GM19463 (cell line): ENCODE measurements around the gene FAM156A.
"Not testable (repeated sequence)": the region's sequence is repeated elsewhere in the genome, so short reads cannot be mapped to it uniquely, and the experiment has no call there.

Source experiments
- ATAC-seq: cut with Tn5 transposase; IDR thresholded peaks from one replicate; pipeline ENCODE4 v1.9.1; 2021; ENCODE audit warnings: mild to moderate bottlenecking, moderate library complexity; ENCODE audit not compliant: unreplicated experiment

The FAM156A gene

DNA sequence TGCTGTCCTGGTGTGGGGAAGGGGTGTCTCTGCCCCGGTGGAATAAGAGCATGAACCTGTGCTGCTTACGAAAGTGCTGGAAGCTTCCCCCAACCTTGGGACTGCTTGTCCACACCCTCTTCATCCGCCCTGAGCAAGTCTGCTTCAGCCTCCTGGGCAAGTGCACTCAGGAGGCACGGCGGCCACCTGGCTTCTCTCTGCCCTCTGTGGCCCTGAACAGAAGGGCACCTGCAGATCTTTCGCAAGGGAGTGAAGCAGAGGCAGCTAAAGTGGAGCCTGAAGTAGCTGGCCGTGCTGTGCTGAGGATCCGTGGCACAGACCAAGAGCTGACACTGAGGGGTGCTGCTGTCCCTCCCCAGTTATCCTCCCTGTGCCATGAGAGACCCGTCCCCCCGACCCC is 9.6 kb upstream of the FAM156A start:
- not testable (repeated sequence) for ATAC-seq

- ATAC-seq = not testable (repeated sequence)
Measured at GRCh38 chrX:52966993-52967738, 8.8 kb upstream of the FAM156A start.

DNA sequence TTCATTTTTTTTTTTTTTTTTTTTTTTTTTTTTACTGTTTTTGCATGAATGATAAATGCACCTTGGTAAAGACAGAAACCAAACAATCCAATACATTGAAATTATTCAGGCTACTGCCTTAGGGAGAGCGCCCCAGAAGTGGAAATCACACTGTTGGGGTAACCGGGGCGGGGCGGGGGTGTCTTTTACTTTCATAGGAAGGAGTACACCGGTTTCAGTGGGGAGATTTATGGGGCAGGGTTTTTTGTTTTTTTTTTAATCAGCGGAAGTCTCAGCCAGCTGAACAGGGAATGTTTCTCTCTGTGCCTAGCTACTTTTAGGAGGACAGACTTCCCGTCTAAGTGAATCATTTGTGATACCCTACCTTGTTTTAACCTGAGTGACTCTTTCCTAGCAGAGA is 643 bp upstream of the FAM156A start:
- ATAC-seq = peak; percentile 14

GRCh38 chrX:52949884-52950283 is 8.4 kb downstream of the FAM156A start:
- ATAC-seq = not testable (repeated sequence)

DNA sequence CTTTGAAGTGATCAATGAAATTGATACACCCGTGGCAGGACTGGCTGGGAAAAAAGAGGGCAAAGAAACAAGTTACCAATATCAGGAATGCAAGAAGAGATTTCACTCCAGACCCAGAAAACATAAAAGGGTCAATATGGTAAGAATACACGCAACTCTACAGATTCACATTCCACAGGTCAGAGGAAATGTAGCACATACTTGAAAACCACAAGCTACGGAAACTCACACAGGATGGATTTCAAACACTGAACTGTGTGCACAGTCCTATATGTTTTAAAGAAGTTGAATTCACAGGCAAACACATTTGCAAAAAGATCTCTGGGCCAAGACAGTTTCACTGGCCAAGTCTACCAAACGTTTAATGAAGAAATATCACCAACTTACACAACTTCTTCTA is 9.0 kb downstream of the FAM156A start:
- not testable (repeated sequence) for ATAC-seq

DNA sequence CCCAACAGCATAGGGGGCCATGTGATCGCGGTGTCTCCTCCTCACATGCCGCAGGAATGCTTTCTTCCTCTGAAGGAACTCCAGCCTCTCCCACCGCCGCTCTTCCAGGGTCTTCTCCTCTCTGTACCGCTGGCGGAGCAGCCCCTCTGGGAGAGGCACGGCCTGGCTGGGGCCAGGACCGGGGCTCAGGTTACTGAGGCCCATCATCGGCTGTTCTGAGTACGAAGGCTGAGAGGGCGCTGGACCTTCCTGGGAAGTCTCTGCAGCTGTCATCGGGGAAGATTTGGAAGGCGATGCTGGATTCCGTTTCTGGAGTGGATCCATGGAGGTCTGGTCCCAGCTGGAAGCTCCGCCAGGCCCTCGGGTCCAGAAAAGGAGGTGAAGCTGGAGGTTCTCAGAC is 10.1 kb downstream of the FAM156A start:
- ATAC-seq = not testable (repeated sequence)

- ATAC-seq = not testable (repeated sequence)
Measured at GRCh38 chrX:52947501-52947900, 10.8 kb downstream of the FAM156A start.

DNA sequence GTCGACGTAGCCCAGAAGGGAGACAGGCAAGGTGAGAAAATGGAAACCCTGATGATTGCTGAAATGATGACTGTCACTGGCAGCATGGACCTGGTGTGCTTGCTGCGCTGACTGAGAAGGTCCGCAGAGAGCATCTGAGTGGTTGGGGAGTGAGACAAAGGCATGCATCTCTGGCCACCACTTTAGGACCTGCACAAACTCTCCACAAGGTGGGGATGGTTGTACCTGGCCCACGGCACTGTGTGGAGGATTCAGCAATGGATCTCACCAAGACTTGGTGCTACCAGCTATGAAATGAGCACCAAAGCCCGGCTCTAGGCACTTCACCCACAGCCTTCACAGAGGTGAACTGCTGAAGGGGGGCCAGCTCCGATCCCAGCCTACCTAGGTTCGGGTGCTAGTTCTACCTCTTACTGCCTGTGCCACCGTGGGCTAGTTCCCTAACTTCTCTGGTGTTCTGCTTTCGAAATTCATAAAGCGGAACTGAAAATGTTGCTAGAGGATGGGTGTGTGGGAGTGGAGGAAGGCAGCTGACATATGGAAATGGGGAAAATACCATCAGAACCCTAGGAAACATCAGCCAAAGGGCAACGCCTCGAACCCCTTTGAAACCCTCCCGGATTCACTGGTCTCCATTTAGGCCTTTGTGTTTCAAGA is 12.4 kb downstream of the FAM156A start:
- ATAC-seq = not testable (repeated sequence)

DNA sequence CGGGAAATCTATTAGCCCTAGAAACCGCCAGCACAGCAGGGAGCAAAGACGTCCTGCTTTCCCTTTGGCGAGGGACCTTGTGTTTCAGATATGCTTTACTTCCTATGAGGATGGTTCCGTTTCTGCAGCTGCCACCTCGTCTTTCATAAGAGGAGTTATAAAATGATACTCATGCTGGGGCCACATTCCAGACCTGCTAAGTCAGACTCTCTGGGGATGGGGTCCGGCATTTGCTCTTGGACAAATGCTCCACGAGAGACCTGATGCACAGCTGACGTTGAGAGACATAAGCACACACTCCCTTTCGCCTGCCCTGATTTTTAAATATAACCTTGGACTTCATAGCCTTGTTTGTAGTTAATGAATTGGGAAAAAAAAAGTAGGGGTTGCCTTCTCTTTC is 16.6 kb downstream of the FAM156A start:
- ATAC-seq = not testable (repeated sequence)

GRCh38 chrX:52940704-52941103 is 17.6 kb downstream of the FAM156A start:
- not testable (repeated sequence) for ATAC-seq

GRCh38 chrX:52935470-52935784 is 22.9 kb downstream of the FAM156A start:
- not testable (repeated sequence) for ATAC-seq

DNA sequence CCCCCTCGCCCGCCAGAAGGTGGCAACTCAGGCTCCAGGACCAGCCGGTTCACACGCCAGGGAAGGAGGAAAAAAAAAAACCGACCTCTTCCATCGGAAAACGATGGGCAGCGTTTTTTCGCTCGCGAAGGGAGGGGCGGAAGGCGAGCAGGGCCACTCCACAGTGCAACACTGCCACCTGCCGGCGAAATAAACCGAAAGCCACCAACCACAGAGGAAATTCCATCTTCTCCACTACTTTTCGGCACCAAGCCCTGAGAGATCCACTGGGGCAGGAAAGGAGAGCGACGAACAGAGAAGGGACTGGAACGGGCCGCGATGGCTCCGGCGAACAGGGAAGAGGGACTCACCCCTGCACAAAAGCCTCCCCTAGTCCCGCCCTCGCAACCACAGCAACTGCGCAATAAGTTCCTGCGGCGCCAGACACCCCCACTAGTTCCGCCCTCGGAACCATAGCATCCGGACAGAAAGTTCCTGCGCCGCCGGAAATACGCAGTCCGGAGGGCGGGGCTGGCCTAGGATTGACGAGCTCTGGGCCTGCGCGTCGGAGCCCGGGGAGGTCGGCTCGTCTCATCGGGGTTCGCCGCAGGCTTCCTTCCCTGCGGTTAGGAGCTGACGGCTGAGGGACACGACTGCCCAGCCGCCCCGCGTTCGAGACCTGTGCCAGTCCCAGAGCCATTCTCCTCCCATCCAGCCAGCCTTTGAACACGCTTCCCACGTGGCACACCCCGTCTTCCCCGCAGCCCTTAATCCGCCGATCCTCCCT is 23.4 kb downstream of the FAM156A start:
- ATAC-seq = peak; percentile 92

DNA sequence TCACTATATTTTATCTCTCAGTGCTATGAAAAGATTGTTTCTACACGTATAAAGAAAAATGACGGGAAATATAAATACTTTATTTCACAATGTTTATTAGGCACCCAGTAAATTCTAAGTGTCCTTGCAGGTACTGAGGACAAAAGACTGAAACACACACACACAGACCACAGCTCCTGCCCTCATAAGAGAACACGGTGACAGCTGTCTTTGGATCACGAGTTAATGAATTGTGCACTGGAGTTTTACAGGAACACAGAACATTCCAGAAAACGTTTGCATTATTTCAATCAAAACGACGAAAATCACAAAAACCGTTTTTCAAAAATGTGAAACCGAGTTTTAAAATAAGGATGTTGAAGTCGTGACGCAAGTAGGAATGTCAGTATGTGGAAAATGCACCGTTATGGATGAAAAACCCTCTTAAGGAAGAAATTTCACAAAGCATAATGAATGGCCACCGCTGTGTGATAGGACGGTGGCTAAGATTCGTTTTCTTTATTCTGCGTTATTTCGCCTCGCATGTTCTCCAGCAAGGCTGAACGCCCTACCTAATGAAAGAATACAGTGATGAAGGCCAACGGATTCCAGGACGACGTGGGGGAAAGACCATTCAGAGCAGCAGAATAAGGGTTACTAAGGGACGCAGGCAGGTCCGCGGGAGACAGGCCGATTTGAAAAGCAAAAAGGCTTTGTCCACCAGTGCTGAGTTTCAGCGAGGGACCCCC is 24.2 kb downstream of the FAM156A start:
- ATAC-seq = peak; percentile 22

DNA sequence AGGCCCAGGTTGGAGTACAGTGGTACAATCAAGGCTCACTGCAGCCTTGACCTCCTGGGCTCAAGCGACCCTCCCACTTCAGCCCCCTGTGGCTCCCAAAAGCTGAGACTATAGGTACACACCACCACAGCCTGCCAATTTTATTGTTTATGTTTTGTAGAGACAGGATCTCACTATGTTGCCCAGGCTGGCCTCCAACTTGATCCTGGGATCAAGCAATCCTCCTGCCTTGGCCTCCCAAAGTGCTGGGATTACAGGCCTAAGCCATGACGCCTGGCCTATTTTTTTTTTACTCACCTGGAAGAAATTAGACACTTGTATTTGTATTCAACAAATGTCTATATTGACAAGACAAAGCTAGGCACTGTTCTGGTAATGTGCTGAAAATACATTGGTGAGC is 25.1 kb downstream of the FAM156A start:
- no peak for ATAC-seq

DNA sequence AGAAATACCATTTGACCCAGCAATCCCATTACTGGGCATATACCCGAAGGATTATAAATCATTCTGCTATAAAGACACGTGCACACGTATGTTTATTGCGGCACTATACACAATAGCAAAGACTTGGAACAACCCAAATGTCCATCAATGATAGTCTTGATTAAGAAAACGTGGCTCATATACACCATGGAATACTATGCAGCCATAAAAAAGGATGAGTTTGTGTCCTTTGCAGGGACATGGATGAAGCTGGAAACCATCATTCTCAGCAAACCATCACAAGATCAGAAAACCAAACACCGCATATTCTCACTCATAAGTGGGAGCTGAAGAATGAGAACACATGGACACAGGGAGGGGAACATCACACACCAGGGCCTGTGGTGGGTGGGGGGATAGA is 28.1 kb downstream of the FAM156A start:
- not testable (repeated sequence) for ATAC-seq

- ATAC-seq = peak; percentile 45
Measured at GRCh38 chrX:52923781-52924241, 34.5 kb downstream of the FAM156A start.

GRCh38 chrX:52914704-52915103 is 43.6 kb downstream of the FAM156A start:
- ATAC-seq = not testable (repeated sequence)

- ATAC-seq = not testable (repeated sequence)
Measured at GRCh38 chrX:52913681-52914080, 44.6 kb downstream of the FAM156A start.

DNA sequence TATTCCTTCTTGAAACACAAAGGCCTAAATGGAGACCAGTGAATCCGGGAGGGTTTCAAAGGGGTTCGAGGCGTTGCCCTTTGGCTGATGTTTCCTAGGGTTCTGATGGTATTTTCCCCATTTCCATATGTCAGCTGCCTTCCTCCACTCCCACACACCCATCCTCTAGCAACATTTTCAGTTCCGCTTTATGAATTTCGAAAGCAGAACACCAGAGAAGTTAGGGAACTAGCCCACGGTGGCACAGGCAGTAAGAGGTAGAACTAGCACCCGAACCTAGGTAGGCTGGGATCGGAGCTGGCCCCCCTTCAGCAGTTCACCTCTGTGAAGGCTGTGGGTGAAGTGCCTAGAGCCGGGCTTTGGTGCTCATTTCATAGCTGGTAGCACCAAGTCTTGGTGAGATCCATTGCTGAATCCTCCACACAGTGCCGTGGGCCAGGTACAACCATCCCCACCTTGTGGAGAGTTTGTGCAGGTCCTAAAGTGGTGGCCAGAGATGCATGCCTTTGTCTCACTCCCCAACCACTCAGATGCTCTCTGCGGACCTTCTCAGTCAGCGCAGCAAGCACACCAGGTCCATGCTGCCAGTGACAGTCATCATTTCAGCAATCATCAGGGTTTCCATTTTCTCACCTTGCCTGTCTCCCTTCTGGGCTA is 48.9 kb downstream of the FAM156A start:
- not testable (repeated sequence) for ATAC-seq

DNA sequence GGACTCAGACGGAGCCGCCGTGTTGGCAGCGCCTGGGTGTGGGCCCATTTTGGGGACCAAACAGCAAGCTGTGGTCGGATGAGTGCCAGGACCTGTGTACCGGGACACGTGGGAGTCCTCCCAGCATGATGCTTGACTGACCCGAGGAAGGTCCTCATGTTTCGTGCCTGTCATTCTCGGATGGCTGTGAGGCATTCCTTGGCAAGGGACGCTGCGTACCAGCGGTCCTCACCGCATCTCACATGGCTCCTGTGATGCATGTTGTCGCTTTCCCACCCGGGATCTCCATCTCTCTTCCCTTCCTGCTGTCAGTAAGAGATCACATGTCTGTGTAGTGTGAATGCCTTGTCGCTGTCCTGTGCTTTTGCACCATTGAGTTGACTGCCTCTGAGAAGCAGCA is 50.4 kb downstream of the FAM156A start:
- ATAC-seq = not testable (repeated sequence)
